Activated T-helper 1 cell treated with anti-CD3 and anti-CD28 coated beads, Interleukin-12 subunit alpha, Interleukin-12 subunit beta, Interleukin-2, Interleukin-4 antibody, amounts not matched to agents 30 ng/mL and 10 ng/mL and 1 ng/mL, durations not matched to agents 14 hours and 24 hours and 36 hours (primary cell): Measurements from ENCODE around the gene NFIC. TPM values are rescaled to one million over a fixed set of nuclear protein-coding genes. Genes with fewer than 3 reads are reported as not detected.
"Not testable (repeated sequence)": the region's sequence is repeated elsewhere in the genome, so short reads cannot be mapped to it uniquely, and the experiment has no call there.

Experiments
- DNase-seq: peaks from one replicate; pipeline ENCODE4 v3.0.0; 2021; ENCODE audit warnings: low spot score
- H3K27ac Mint-ChIP-seq: one replicate; pipeline ENCODE4 v1.8.0; 2021; ENCODE audit warnings: mild to moderate bottlenecking, mixed read lengths
- H3K27me3 Mint-ChIP-seq: one replicate; pipeline ENCODE4 v1.8.0; 2022; ENCODE audit warnings: mild to moderate bottlenecking, moderate library complexity, mixed read lengths; ENCODE audit not compliant: insufficient read depth
- H3K36me3 Mint-ChIP-seq: one replicate; pipeline ENCODE4 v1.8.0; 2021; ENCODE audit warnings: low read depth, mixed read lengths
- H3K4me1 Mint-ChIP-seq: one replicate; pipeline ENCODE4 v1.8.0; 2021; ENCODE audit warnings: low read depth, mixed read lengths
- H3K4me3 Mint-ChIP-seq: one replicate; pipeline ENCODE4 v1.8.0; 2021; ENCODE audit warnings: mild to moderate bottlenecking, moderate library complexity, mixed read lengths
- H3K9me3 Mint-ChIP-seq: one replicate; pipeline ENCODE4 v1.8.0; 2021; ENCODE audit warnings: mixed read lengths
- intact Hi-C: fragments of 100-400 bp; cut with micrococcal nuclease; formaldehyde crosslinking; loops from one replicate; pipeline ENCODE4 v1.15.1; 2024
- total RNA-seq: library from RNA; stranded (reverse); gene quantifications from 2 replicates; pipeline ENCODE4 v1.2.3, GENCODE V29; 2022

NFIC gene
- total RNA-seq, 1 donor from 2014 or later: 18.7 TPM

- Mint-ChIP-seq H3K9me3 (no peaks in the 10 kb centered on the region), H3K4me1 (no peaks in the 10 kb centered on the region), H3K4me3 (no peak overlapping the region), H3K36me3 (no peaks in the 10 kb centered on the region), H3K27ac (no peak overlapping the region), H3K27me3 (peaks cover 2% of the 10 kb centered on the region)
- no peak for DNase-seq
- intact Hi-C loops: no loop called here
These were observed 22.5 kb upstream of the NFIC start for GRCh38 chr19:3343619-3344502.

- intact Hi-C loops: no loop called here
- Mint-ChIP-seq H3K27me3 (peaks cover 2% of the 10 kb centered on the region), H3K27ac (no peak overlapping the region), H3K9me3 (no peaks in the 10 kb centered on the region), H3K4me1 (no peaks in the 10 kb centered on the region), H3K36me3 (no peaks in the 10 kb centered on the region), H3K4me3 (no peak overlapping the region)
- no peak for DNase-seq
These were observed 21.5 kb upstream of the NFIC start for GRCh38 chr19:3344608-3345598.

- no peak overlapping the region for H3K4me3 Mint-ChIP-seq
- no peaks in the 10 kb centered on the region for H3K4me1 Mint-ChIP-seq
- intact Hi-C loops: no loop called here
- H3K9me3 Mint-ChIP-seq: no peaks in the 10 kb centered on the region
- peaks cover 2% of the 10 kb centered on the region for H3K27me3 Mint-ChIP-seq
- H3K36me3 Mint-ChIP-seq: no peaks in the 10 kb centered on the region
- H3K27ac Mint-ChIP-seq: no peak overlapping the region
- no peak for DNase-seq
These were observed 20.4 kb upstream of the NFIC start for GRCh38 chr19:3345850-3346460.

- H3K4me1 Mint-ChIP-seq: no peaks in the 10 kb centered on the region
- intact Hi-C loops: no loop called here
- no peaks in the 10 kb centered on the region for H3K9me3 Mint-ChIP-seq
- peaks cover 2% of the 10 kb centered on the region for H3K27me3 Mint-ChIP-seq
- H3K27ac Mint-ChIP-seq: no peak overlapping the region
- H3K36me3 Mint-ChIP-seq: no peaks in the 10 kb centered on the region
- no peak for DNase-seq
- no peak overlapping the region for H3K4me3 Mint-ChIP-seq
These were observed 19.6 kb upstream of the NFIC start for GRCh38 chr19:3346677-3347353.

DNA sequence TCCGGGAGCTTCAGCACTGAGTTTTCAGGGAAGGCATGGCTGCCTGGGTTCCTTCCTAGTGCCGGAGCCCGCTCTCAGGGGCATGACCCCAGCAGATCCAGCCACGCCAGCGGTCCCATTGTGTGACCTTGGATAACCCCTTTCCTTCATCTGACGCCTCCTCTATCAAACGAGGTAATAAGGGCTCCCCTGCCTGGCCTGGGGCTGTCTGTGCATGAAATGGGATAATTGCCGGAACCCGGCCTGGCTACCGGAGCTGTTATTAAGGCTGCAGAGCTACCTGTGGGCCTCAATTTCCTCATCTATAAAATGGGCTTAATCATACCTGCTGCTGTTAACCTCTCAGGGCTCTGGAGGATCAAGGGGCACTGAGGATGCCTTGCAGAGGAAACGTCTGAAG is 18.3 kb upstream of the NFIC start:
- no peaks in the 10 kb centered on the region for H3K36me3 Mint-ChIP-seq
- no peak overlapping the region for H3K27ac Mint-ChIP-seq
- H3K27me3 Mint-ChIP-seq: peaks cover 3% of the 10 kb centered on the region
- no peak for DNase-seq
- intact Hi-C loops: no loop called here
- no peaks in the 10 kb centered on the region for H3K4me1 Mint-ChIP-seq
- no peak overlapping the region for H3K4me3 Mint-ChIP-seq
- H3K9me3 Mint-ChIP-seq: no peaks in the 10 kb centered on the region

DNA sequence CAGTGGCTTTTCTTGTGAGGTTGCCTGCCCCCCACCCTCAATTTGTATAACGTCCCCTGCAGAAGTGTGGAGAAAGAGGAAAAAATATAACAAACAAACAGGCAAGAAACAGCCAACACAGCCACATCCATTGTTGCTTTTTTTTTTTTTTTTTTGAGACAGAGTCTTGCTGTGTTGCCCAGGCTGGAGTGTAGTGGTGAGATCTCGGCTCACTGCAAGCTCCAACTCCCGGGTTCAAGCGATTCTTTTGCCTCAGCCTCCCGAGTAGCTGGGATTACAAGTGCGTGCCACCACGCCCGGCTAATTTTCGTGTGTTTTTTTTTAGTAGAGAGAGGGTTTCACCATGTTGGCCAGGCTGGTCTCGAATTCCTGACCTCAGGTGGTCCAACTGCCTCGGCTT is 17.9 kb upstream of the NFIC start:
- H3K4me1 Mint-ChIP-seq, H3K27me3 Mint-ChIP-seq, H3K36me3 Mint-ChIP-seq, DNase-seq, H3K27ac Mint-ChIP-seq, H3K9me3 Mint-ChIP-seq, intact Hi-C loops, H3K4me3 Mint-ChIP-seq: not testable (repeated sequence)

- H3K27me3 Mint-ChIP-seq: peaks cover 7% of the 10 kb centered on the region
- H3K9me3 Mint-ChIP-seq: no peaks in the 10 kb centered on the region
- intact Hi-C loops: no loop called here
- no peaks in the 10 kb centered on the region for H3K4me1 Mint-ChIP-seq
- H3K27ac Mint-ChIP-seq: no peak overlapping the region
- DNase-seq: no peak
- no peak overlapping the region for H3K4me3 Mint-ChIP-seq
- no peaks in the 10 kb centered on the region for H3K36me3 Mint-ChIP-seq
These were observed 16.2 kb upstream of the NFIC start for GRCh38 chr19:3350014-3350663.

- H3K27ac Mint-ChIP-seq: no peak overlapping the region
- no peaks in the 10 kb centered on the region for H3K9me3 Mint-ChIP-seq
- no peaks in the 10 kb centered on the region for H3K36me3 Mint-ChIP-seq
- H3K4me3 Mint-ChIP-seq: no peak overlapping the region
- intact Hi-C loops: no loop called here
- no peaks in the 10 kb centered on the region for H3K4me1 Mint-ChIP-seq
- no peak for DNase-seq
- H3K27me3 Mint-ChIP-seq: peaks cover 12% of the 10 kb centered on the region
These were observed 14.5 kb upstream of the NFIC start for GRCh38 chr19:3351702-3352447.

- Mint-ChIP-seq H3K4me1 (peaks cover 10% of the 10 kb centered on the region), H3K9me3 (no peaks in the 10 kb centered on the region), H3K27ac (no peak overlapping the region), H3K4me3 (no peak overlapping the region), H3K36me3 (no peaks in the 10 kb centered on the region), H3K27me3 (peaks cover 21% of the 10 kb centered on the region)
- intact Hi-C loops: no loop called here
- no peak for DNase-seq
These were observed 12.9 kb upstream of the NFIC start for GRCh38 chr19:3353493-3353892.

DNA sequence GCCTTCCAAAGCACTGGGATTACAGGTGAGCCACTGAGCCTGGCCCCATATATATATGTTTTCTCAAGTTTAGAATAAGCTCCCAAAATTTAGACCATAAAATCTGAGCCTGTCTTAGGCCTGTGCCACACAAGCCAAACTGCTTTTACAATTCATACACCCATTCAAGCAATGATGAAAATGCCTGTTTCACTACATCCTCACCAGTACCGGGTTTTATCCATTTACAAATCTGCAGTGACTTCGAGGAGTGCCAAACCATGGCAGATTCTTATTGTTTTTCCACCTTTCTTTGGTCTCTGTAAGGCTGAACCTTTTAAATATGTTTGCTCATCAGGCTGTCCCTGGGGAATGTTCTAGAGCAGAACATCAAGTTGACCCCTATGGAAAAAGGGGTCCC is 9.6 kb upstream of the NFIC start:
- no peaks in the 10 kb centered on the region for H3K9me3 Mint-ChIP-seq
- H3K27me3 Mint-ChIP-seq: peaks cover 32% of the 10 kb centered on the region
- no peaks in the 10 kb centered on the region for H3K36me3 Mint-ChIP-seq
- peak overlapping the region; percentile 11 for H3K27ac Mint-ChIP-seq
- intact Hi-C loops: no loop called here
- DNase-seq: no peak
- H3K4me1 Mint-ChIP-seq: peaks cover 14% of the 10 kb centered on the region
- peak overlapping the region; percentile 68 for H3K4me3 Mint-ChIP-seq

GRCh38 chr19:3357271-3357991 is 9.0 kb upstream of the NFIC start:
- Mint-ChIP-seq H3K4me1 (peaks cover 21% of the 10 kb centered on the region), H3K9me3 (no peaks in the 10 kb centered on the region), H3K4me3 (peak overlapping the region; percentile 68), H3K27me3 (peaks cover 35% of the 10 kb centered on the region), H3K27ac (peak overlapping the region; percentile 61), H3K36me3 (no peaks in the 10 kb centered on the region)
- no peak for DNase-seq
- intact Hi-C loops: no loop called here
